PC-9 (cell line): ENCODE data around the gene YWHAB.

ENCODE experiments used
- CTCF ChIP-seq: fragments of 200-600 bp; sonication (generic); conservative IDR thresholded peaks from 2 replicates; pipeline ENCODE4 v1.6.1; 2017; ENCODE audit warnings: mixed run types, antibody characterized with exemption, mild to moderate bottlenecking, moderate library complexity
- EZH2 ChIP-seq: fragments of 200-600 bp; sonication (generic); IDR thresholded peaks from 2 replicates; pipeline ENCODE4 v1.8.0; 2017; ENCODE audit warnings: antibody characterized with exemption, low read depth

GRCh38 chr20:44849703-44850102 lies 35.8 kb upstream of the YWHAB start:
- no peak for TF ChIP-seq EZH2
- TF ChIP-seq CTCF = 0 out of 2 replicates have a peak, but pooled peaks have one; percentile 31
